Glutamatergic neuron (in vitro differentiated cells): ENCODE results near the gene MIAT. TPM values are rescaled to one million over a fixed set of nuclear protein-coding genes. Genes with fewer than 3 reads are reported as not detected.

ENCODE experiments used
- DNase-seq: peaks from one replicate; pipeline ENCODE4 v3.0.0; 2022
- H3K27ac Mint-ChIP-seq: one replicate; pipeline ENCODE4 v1.8.0; 2020; ENCODE audit warnings: mild to moderate bottlenecking, mixed read lengths, inconsistent platforms; ENCODE audit not compliant: unreplicated experiment
- H3K27me3 Mint-ChIP-seq: one replicate; pipeline ENCODE4 v1.8.0; 2020; ENCODE audit warnings: mild to moderate bottlenecking, moderate library complexity, mixed read lengths, inconsistent platforms; ENCODE audit not compliant: unreplicated experiment
- H3K36me3 Mint-ChIP-seq: one replicate; pipeline ENCODE4 v1.8.0; 2020; ENCODE audit warnings: mild to moderate bottlenecking, mixed read lengths, inconsistent platforms; ENCODE audit not compliant: unreplicated experiment
- H3K4me1 Mint-ChIP-seq: one replicate; pipeline ENCODE4 v1.8.0; 2020; ENCODE audit warnings: mild to moderate bottlenecking, low read depth, mixed read lengths, inconsistent platforms; ENCODE audit not compliant: unreplicated experiment
- H3K4me3 Mint-ChIP-seq: one replicate; pipeline ENCODE4 v1.8.0; 2020; ENCODE audit warnings: mild to moderate bottlenecking, mixed read lengths, inconsistent platforms; ENCODE audit not compliant: unreplicated experiment
- H3K9me3 Mint-ChIP-seq: one replicate; pipeline ENCODE4 v1.8.0; 2020; ENCODE audit warnings: mild to moderate bottlenecking, moderate library complexity, mixed read lengths, inconsistent platforms; ENCODE audit not compliant: unreplicated experiment
- CTCF ChIP-seq: fragments of 200-600 bp; sonication (generic); IDR thresholded peaks from one replicate; pipeline ENCODE4 v1.5.0; 2021; ENCODE audit not compliant: partially characterized antibody, unreplicated experiment
- total RNA-seq: library from RNA; stranded (reverse); fragmentation: NEBNext Ultra II Directional; extraction: Animal tissue kit (Norgen Biotek cat#: 25700); gene quantifications from one replicate; pipeline ENCODE4 v1.2.1, GENCODE V29; 2021; ENCODE audit not compliant: unreplicated experiment

Gene MIAT
- total RNA-seq, 1 donor from 2014 or later = 1,100 TPM

- peak overlapping the region; percentile 97 for H3K27ac Mint-ChIP-seq
- H3K4me1 Mint-ChIP-seq = peaks cover 72% of the 10 kb centered on the region
- no peak for DNase-seq
- peaks cover 38% of the 10 kb centered on the region for H3K27me3 Mint-ChIP-seq
- peaks cover 44% of the 10 kb centered on the region for H3K9me3 Mint-ChIP-seq
- H3K36me3 Mint-ChIP-seq = no peaks in the 10 kb centered on the region
- peak overlapping the region; percentile 89 for H3K4me3 Mint-ChIP-seq
- TF ChIP-seq CTCF = no peak
Observed at GRCh38 chr22:26671317-26672059, 14.1 kb downstream of the MIAT start.

GRCh38 chr22:26672060-26672471, 14.7 kb downstream of the MIAT start:
- H3K4me3 Mint-ChIP-seq = peak overlapping the region; percentile 89
- no peaks in the 10 kb centered on the region for H3K36me3 Mint-ChIP-seq
- no peak for TF ChIP-seq CTCF
- peak overlapping the region; percentile 97 for H3K27ac Mint-ChIP-seq
- peaks cover 35% of the 10 kb centered on the region for H3K27me3 Mint-ChIP-seq
- H3K4me1 Mint-ChIP-seq = peaks cover 69% of the 10 kb centered on the region
- peaks cover 44% of the 10 kb centered on the region for H3K9me3 Mint-ChIP-seq
- DNase-seq = no peak

GRCh38 chr22:26672590-26673468, 15.4 kb downstream of the MIAT start:
- peak overlapping the region; percentile 97 for H3K27ac Mint-ChIP-seq
- H3K4me1 Mint-ChIP-seq = peaks cover 63% of the 10 kb centered on the region

GRCh38 chr22:26673486-26673885, 16.1 kb downstream of the MIAT start:
- H3K4me1 Mint-ChIP-seq = peaks cover 59% of the 10 kb centered on the region
- peak overlapping the region; percentile 89 for H3K4me3 Mint-ChIP-seq

More at GRCh38 chr22:26672590-26673468, 15.4 kb downstream of the MIAT start:
- TF ChIP-seq CTCF = peak; percentile 58
- Mint-ChIP-seq H3K36me3 (no peaks in the 10 kb centered on the region), H3K27me3 (peaks cover 35% of the 10 kb centered on the region), H3K4me3 (peak overlapping the region; percentile 89), H3K9me3 (peaks cover 40% of the 10 kb centered on the region)
- peak; percentile 92 for DNase-seq

More at GRCh38 chr22:26673486-26673885, 16.1 kb downstream of the MIAT start:
- no peaks in the 10 kb centered on the region for H3K36me3 Mint-ChIP-seq
- peaks cover 42% of the 10 kb centered on the region for H3K9me3 Mint-ChIP-seq
- TF ChIP-seq CTCF = no peak
- peak overlapping the region; percentile 97 for H3K27ac Mint-ChIP-seq
- no peak for DNase-seq
- H3K27me3 Mint-ChIP-seq = peaks cover 35% of the 10 kb centered on the region
